Caco-2 (cell line): ENCODE measurements around the gene VENTX. TPM values are rescaled to one million over a fixed set of nuclear protein-coding genes. Genes with fewer than 3 reads are reported as not detected.

ENCODE experiments used
- BruUV-seq: library from RNA; stranded (reverse); fragments of 400-500 nt; replicated peaks from 2 replicates; lab custom pipeline; 2021; lab: Mats Ljungman, UMichigan
- CTCF ChIA-PET: fragments of 300-600 bp; sonication (Branson Sonifier 250); formaldehyde crosslinking; loops from one replicate; lab custom pipeline; 2022; ENCODE audit warnings: antibody characterized with exemption; lab: Charles Lee
- POLR2A ChIA-PET: fragments of 300-600 bp; sonication (Branson Sonifier 250); formaldehyde crosslinking; loops from one replicate; lab custom pipeline; 2022; ENCODE audit warnings: antibody characterized with exemption; lab: Charles Lee
- DNase-seq, 2 experiments: peaks; one replicate each; pipeline versions ENCODE4 v3.0.0 to v3.0.0-alpha.2; 2020 to 2022
- H3K27me3 ChIP-seq: replicated peaks from 2 replicates; pipeline ENCODE4 v1.6.0; 2011; ENCODE audit warnings: low read length; ENCODE audit not compliant: control insufficient read depth, insufficient read depth
- H3K36me3 ChIP-seq: 2 replicates; pipeline ENCODE4 v1.5.1; 2011; ENCODE audit warnings: low read length; ENCODE audit not compliant: control insufficient read depth, insufficient read depth
- H3K4me1 ChIP-seq: fragments of 250-450 bp; sonication (Bioruptor Pico); 2 replicates; pipeline ENCODE4 v1.5.1; 2020; ENCODE audit warnings: mild to moderate bottlenecking
- H3K4me3 ChIP-seq: 2 replicates; pipeline ENCODE4 v1.5.1; 2011; ENCODE audit warnings: low read depth, mild to moderate bottlenecking, control low read depth, low read length
- H3K9me3 ChIP-seq: fragments of 250-450 bp; sonication (Bioruptor Pico); 2 replicates; pipeline ENCODE4 v1.5.1; 2020; ENCODE audit warnings: mild to moderate bottlenecking, moderate library complexity
- H3K27ac Mint-ChIP-seq: one replicate; pipeline ENCODE4 v1.8.0; 2022; ENCODE audit warnings: mixed read lengths; ENCODE audit not compliant: unreplicated experiment
- H3K27me3 Mint-ChIP-seq: one replicate; pipeline ENCODE4 v1.8.0; 2022; ENCODE audit warnings: mixed read lengths; ENCODE audit not compliant: insufficient read depth, unreplicated experiment
- H3K36me3 Mint-ChIP-seq: one replicate; pipeline ENCODE4 v1.8.0; 2022; ENCODE audit warnings: mild to moderate bottlenecking, mixed read lengths; ENCODE audit not compliant: insufficient read depth, unreplicated experiment
- H3K4me1 Mint-ChIP-seq: one replicate; pipeline ENCODE4 v1.8.0; 2022; ENCODE audit warnings: low read depth, mixed read lengths; ENCODE audit not compliant: unreplicated experiment
- H3K4me3 Mint-ChIP-seq: one replicate; pipeline ENCODE4 v1.8.0; 2022; ENCODE audit warnings: mild to moderate bottlenecking, moderate library complexity, mixed read lengths; ENCODE audit not compliant: unreplicated experiment
- H3K9me3 Mint-ChIP-seq: one replicate; pipeline ENCODE4 v1.8.0; 2022; ENCODE audit warnings: mixed read lengths; ENCODE audit not compliant: unreplicated experiment
- intact Hi-C: fragments of 100-400 bp; cut with micrococcal nuclease; formaldehyde crosslinking; loops from one replicate; pipeline ENCODE4 v1.10.0; 2022; ENCODE audit not compliant: unreplicated experiment
- total RNA-seq: library from RNA; stranded (reverse); gene quantifications from 2 replicates; pipeline ENCODE4 v1.2.3, GENCODE V29; 2022
- TF ChIP-seq, protein P1 (sequence below), 2 experiments: fragments of 200-600 bp in 1 of 2; IDR thresholded peaks; 1 replicate in 1 of 2; 2 replicates in 1 of 2; pipeline versions ENCODE4 v1.5.1 to v1.8.0; 2011 to 2022; ENCODE audit warnings: antibody characterized with exemption in 1 of 2, control low read depth in 1 of 2, inconsistent platforms in 1 of 2, low read depth in 1 of 2, low read length in 1 of 2, mild to moderate bottlenecking in 1 of 2, moderate library complexity in 1 of 2; ENCODE audit not compliant: insufficient read depth in 1 of 2, severe bottlenecking in 1 of 2, unreplicated experiment in 1 of 2

VENTX gene
- total RNA-seq, 1 experiment from 2014 or later, result not detected

DNA sequence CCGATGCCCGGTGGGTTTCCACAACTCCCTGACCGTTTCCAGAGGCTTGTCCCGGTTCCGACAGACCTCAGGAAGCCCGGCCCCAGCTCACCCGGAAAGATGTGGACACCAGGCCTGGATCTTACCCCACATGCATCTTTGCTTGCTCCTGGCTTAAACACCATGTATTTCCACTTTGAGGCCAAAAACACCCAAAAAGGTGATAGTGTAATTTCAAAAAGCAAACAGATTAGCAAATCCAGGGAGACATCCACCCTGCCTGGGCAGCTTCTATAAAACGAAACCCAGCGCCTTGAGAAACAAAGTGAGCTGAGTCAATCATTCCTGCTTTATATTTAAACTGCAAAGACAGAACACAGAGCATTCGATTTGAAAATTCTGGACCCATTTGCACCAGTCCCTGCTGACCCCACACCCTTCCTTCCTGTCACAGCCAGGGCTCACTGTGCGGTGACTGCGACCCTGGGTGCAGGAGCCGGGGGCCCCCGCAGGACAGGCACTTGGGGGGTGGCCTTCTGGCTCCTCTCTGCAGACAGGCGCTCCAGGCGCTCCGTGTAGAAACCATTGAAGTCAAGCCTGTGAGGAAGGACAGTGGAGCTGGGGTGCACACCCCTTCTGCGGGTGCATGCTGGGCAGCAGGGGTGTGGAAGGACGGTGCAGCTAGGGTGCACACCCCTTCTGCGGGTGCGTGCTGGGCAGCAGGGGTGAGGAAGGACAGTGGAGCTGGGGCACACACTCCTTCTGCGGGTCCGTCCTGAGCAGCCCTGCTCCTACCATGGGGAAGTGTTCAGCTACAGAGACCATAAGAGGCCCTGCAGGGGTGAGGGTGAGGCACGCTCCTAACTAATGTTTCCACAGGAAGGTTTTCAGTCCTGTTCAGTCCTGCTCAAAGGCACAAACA is 41.9 kb downstream of the VENTX start:
- H3K9me3 Mint-ChIP-seq, result no peaks in the 10 kb centered on the region
- TF ChIP-seq, protein P1, sequence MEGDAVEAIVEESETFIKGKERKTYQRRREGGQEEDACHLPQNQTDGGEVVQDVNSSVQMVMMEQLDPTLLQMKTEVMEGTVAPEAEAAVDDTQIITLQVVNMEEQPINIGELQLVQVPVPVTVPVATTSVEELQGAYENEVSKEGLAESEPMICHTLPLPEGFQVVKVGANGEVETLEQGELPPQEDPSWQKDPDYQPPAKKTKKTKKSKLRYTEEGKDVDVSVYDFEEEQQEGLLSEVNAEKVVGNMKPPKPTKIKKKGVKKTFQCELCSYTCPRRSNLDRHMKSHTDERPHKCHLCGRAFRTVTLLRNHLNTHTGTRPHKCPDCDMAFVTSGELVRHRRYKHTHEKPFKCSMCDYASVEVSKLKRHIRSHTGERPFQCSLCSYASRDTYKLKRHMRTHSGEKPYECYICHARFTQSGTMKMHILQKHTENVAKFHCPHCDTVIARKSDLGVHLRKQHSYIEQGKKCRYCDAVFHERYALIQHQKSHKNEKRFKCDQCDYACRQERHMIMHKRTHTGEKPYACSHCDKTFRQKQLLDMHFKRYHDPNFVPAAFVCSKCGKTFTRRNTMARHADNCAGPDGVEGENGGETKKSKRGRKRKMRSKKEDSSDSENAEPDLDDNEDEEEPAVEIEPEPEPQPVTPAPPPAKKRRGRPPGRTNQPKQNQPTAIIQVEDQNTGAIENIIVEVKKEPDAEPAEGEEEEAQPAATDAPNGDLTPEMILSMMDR (IDR thresholded peaks at IDR 0.05; ENCODE audit: insufficient read depth in 1 of 2, low read depth in 1 of 2, low read length in 1 of 2, severe bottlenecking in 1 of 2, unreplicated experiment in 1 of 2), result no peak
- H3K4me1 Mint-ChIP-seq, result peaks cover 11% of the 10 kb centered on the region
- CTCF ChIA-PET, result interaction anchor here (0.5 to 1.5 kb wide), 3 partner anchors 28 to 490 kb away, joined by 3 to 4 read pairs (median 3); no protein-coding TSS in a partner anchor
- no peaks in the 10 kb centered on the region for H3K27me3 Mint-ChIP-seq
- no peak overlapping the region for H3K4me3 Mint-ChIP-seq
- H3K27ac Mint-ChIP-seq, result no peak overlapping the region
- H3K9me3 ChIP-seq, result no peaks in the 10 kb centered on the region
- no peak overlapping the region for H3K4me3 ChIP-seq
- H3K36me3 ChIP-seq, result peaks cover 11% of the 10 kb centered on the region
- peaks cover 44% of the 10 kb centered on the region for H3K36me3 Mint-ChIP-seq
- intact Hi-C loops, result loop anchor here (2.0 kb wide), 1 partner anchor 23 kb away; no protein-coding TSS in a partner anchor
- BruUV-seq, result no TSS peak
- no peaks in the 10 kb centered on the region for H3K27me3 ChIP-seq
- peaks cover 51% of the 10 kb centered on the region for H3K4me1 ChIP-seq
- POLR2A ChIA-PET, result no interaction called here
- no peak for DNase-seq

DNA sequence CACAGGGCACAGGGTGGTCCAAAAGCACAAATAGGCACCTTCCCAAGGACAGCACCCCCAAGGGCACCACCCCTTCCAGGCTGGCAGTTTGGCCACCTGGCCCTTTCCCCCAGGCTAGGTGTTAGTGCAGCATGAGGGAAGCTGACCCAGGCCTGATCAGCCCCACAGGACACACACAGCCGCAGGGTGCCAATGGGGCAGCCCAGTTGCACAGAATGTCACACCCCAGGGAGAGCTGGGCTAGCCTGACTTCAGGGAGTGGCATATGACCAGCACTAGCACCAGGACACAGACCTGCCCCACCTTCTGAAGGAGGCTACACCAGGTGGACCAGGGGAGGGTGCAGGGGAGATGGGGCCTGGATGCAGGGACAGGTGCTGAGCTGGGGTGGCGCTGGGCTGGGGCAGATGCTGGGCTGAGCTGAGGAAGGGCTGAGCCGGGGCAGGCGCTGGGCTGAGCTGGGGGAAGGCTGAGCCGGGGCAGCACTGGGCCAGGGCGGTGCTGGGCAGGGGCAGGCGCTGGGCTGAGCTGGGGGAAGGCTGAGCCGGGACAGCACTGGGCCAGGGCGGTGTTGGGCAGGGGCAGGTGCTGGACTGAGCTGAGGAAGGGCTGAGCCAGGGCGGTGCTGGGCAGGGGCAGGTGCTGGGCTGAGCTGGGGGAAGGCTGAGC is 42.9 kb downstream of the VENTX start:
- H3K27me3 ChIP-seq, result no peaks in the 10 kb centered on the region
- H3K4me3 Mint-ChIP-seq, result no peak overlapping the region
- H3K27ac Mint-ChIP-seq, result no peak overlapping the region
- no peaks in the 10 kb centered on the region for H3K27me3 Mint-ChIP-seq
- no peaks in the 10 kb centered on the region for H3K9me3 Mint-ChIP-seq
- no peak for DNase-seq
- peaks cover 42% of the 10 kb centered on the region for H3K4me1 ChIP-seq
- ChIA-PET CTCF (interaction anchor here (0.7 kb wide), 1 partner anchor 27 kb away, joined by 3 read pairs; no protein-coding TSS in a partner anchor), POLR2A (no interaction called here)
- TF ChIP-seq, protein P1 (IDR thresholded peaks at IDR 0.05; ENCODE audit: insufficient read depth in 1 of 2, low read depth in 1 of 2, low read length in 1 of 2, severe bottlenecking in 1 of 2, unreplicated experiment in 1 of 2), result no peak
- H3K36me3 ChIP-seq, result peaks cover 13% of the 10 kb centered on the region
- peaks cover 53% of the 10 kb centered on the region for H3K36me3 Mint-ChIP-seq
- intact Hi-C loops, result no loop called here
- peaks cover 11% of the 10 kb centered on the region for H3K4me1 Mint-ChIP-seq
- H3K4me3 ChIP-seq, result no peak overlapping the region
- H3K9me3 ChIP-seq, result no peaks in the 10 kb centered on the region
- no TSS peak for BruUV-seq

DNA sequence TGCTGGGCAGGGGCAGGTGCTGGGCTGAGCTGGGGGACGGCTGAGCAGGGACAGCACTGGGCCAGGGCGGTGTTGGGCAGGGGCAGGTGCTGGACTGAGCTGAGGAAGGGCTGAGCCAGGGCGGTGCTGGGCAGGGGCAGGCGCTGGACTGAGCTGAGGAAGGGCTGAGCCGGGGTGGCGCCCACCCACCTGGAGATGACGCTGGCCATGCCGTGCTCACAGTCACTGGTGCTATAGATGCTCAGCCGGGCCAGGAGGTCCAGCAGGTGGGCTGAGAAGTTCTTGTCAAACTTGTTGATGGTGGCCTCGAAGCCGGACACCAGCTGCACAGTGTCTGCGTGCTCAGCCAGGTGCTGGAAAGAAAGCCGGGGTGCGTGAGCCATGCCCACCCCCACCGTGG is 43.4 kb downstream of the VENTX start:
- no peak for DNase-seq
- BruUV-seq, result no TSS peak
- H3K27me3 Mint-ChIP-seq, result no peaks in the 10 kb centered on the region
- ChIA-PET CTCF (no interaction called here), POLR2A (no interaction called here)
- no peak overlapping the region for H3K4me3 ChIP-seq
- no peaks in the 10 kb centered on the region for H3K27me3 ChIP-seq
- peaks cover 11% of the 10 kb centered on the region for H3K4me1 Mint-ChIP-seq
- no peaks in the 10 kb centered on the region for H3K9me3 Mint-ChIP-seq
- H3K36me3 ChIP-seq, result peaks cover 13% of the 10 kb centered on the region
- no peak overlapping the region for H3K4me3 Mint-ChIP-seq
- H3K36me3 Mint-ChIP-seq, result peaks cover 59% of the 10 kb centered on the region
- no peak overlapping the region for H3K27ac Mint-ChIP-seq
- intact Hi-C loops, result no loop called here
- TF ChIP-seq, protein P1 (IDR thresholded peaks at IDR 0.05; ENCODE audit: insufficient read depth in 1 of 2, low read depth in 1 of 2, low read length in 1 of 2, severe bottlenecking in 1 of 2, unreplicated experiment in 1 of 2), result no peak
- no peaks in the 10 kb centered on the region for H3K9me3 ChIP-seq
- H3K4me1 ChIP-seq, result peaks cover 36% of the 10 kb centered on the region
